Keratinocyte (primary cell): ENCODE results near the gene TPST2. TPM values are rescaled to one million over a fixed set of nuclear protein-coding genes. Genes with fewer than 3 reads are reported as not detected.
"Not testable (repeated sequence)": the region's sequence is repeated elsewhere in the genome, so short reads cannot be mapped to it uniquely, and the experiment has no call there.

ENCODE experiments used
- DNase-seq: peaks from one replicate; pipeline ENCODE4 v3.0.0-alpha.2; 2011; ENCODE audit warnings: low read depth, missing footprints, low spot score
- FAIRE-seq: peaks from 2 replicates; lab custom pipeline; 2011; peaks lifted over from hg19 to GRCh38; lab: Jason Lieb, UNC
- H2AFZ ChIP-seq: 2 replicates; pipeline ENCODE4 v1.6.0; 2012; ENCODE audit warnings: low read length, control low read depth, inconsistent platforms; ENCODE audit not compliant: control insufficient read depth
- H3K27ac ChIP-seq: 2 replicates; pipeline ENCODE4 v1.5.1; 2011; ENCODE audit warnings: low read length; ENCODE audit not compliant: control insufficient read depth, insufficient read depth
- H3K27me3 ChIP-seq: 3 replicates; pipeline ENCODE4 v1.6.0; 2011; ENCODE audit warnings: low read length; ENCODE audit not compliant: control insufficient read depth, insufficient read depth; ENCODE audit errors: extremely low read depth
- H3K36me3 ChIP-seq, 2 experiments: 2 replicates in 1 of 2; 3 replicates in 1 of 2; pipeline ENCODE4 v1.5.1; 2011; ENCODE audit warnings: low read length in 2 of 2, mild to moderate bottlenecking in 1 of 2; ENCODE audit not compliant: control insufficient read depth in 2 of 2, insufficient read depth in 2 of 2; ENCODE audit errors: extremely low read depth in 1 of 2
- H3K4me1 ChIP-seq: 3 replicates; pipeline ENCODE4 v1.5.1; 2011; ENCODE audit warnings: low read length; ENCODE audit not compliant: control insufficient read depth, insufficient read depth; ENCODE audit errors: extremely low read depth
- H3K4me2 ChIP-seq: 3 replicates; pipeline ENCODE4 v1.6.0; 2011; ENCODE audit warnings: low read depth, low read length; ENCODE audit not compliant: control insufficient read depth, insufficient read depth; ENCODE audit errors: extremely low read depth
- H3K4me3 ChIP-seq, 3 experiments: fragments of 200-600 bp in 1 of 3; sonication (generic) in 1 of 3; 2 replicates in 2 of 3; 3 replicates in 1 of 3; pipeline ENCODE4 v1.5.1; 2011 to 2016; ENCODE audit warnings: low read length in 3 of 3, mild to moderate bottlenecking in 3 of 3, control low read depth in 2 of 3, inconsistent platforms in 1 of 3, low read depth in 1 of 3, mixed read lengths in 1 of 3, mixed run types in 1 of 3, moderate library complexity in 1 of 3; ENCODE audit not compliant: control insufficient read depth in 2 of 3, insufficient read depth in 2 of 3; ENCODE audit errors: extremely low read depth in 1 of 3
- H3K79me2 ChIP-seq: 2 replicates; pipeline ENCODE4 v1.6.0; 2012; ENCODE audit warnings: low read length; ENCODE audit not compliant: control insufficient read depth, insufficient read depth
- H3K9ac ChIP-seq: 3 replicates; pipeline ENCODE4 v1.6.0; 2011; ENCODE audit warnings: low read length; ENCODE audit not compliant: control insufficient read depth, insufficient read depth; ENCODE audit errors: extremely low read depth
- H3K9me1 ChIP-seq: 3 replicates; pipeline ENCODE4 v1.6.0; 2011; ENCODE audit warnings: low read length; ENCODE audit not compliant: control insufficient read depth, insufficient read depth; ENCODE audit errors: extremely low read depth
- H3K9me3 ChIP-seq: 2 replicates; pipeline ENCODE4 v1.5.1; 2012; ENCODE audit warnings: low read depth, low read length; ENCODE audit not compliant: control insufficient read depth
- H4K20me1 ChIP-seq: 3 replicates; pipeline ENCODE4 v1.6.0; 2011; ENCODE audit warnings: low read length; ENCODE audit not compliant: control insufficient read depth, insufficient read depth; ENCODE audit errors: extremely low read depth
- CTCF ChIP-seq, 3 experiments: IDR thresholded peaks in 1 of 3; conservative IDR thresholded peaks in 1 of 3; optimal IDR thresholded peaks in 1 of 3; 2 replicates in 2 of 3; 3 replicates in 1 of 3; pipeline versions ENCODE3 to v1.5.1; 2011; ENCODE audit warnings: low read length in 3 of 3, mild to moderate bottlenecking in 3 of 3, moderate library complexity in 2 of 3, control low read depth in 1 of 3, inconsistent platforms in 1 of 3; ENCODE audit not compliant: insufficient read depth in 2 of 3; ENCODE audit errors: extremely low read depth in 1 of 3
- EZH2 ChIP-seq: IDR thresholded peaks from one replicate; pipeline ENCODE4 v1.6.1; 2012; ENCODE audit warnings: inconsistent platforms, mild to moderate bottlenecking, low read length, moderate library complexity
- dilution Hi-C: fragments of 300-500 bp; cut with MboI; formaldehyde crosslinking; loops from one replicate; pipeline ENCODE4 v1.7.0; 2020; ENCODE audit warnings: low sequenced_read_pairs; ENCODE audit not compliant: extremely low pct_ligation_motif_present
- polyA plus RNA-seq, 5 experiments: library from polyadenylated mRNA; depleted of rRNA in 3 of 5; stranded (reverse) in 3 of 5; stranded (forward) in 1 of 5; unstranded in 1 of 5; fragments of >200 nt; gene quantifications; 1 replicate in 1 of 5; 2 replicates in 3 of 5; 3 replicates in 1 of 5; pipeline versions ENCODE4 v1.2.1 to v1.2.3, GENCODE V29; 2011 to 2012; ENCODE audit warnings: missing spikeins in 2 of 5, low read depth in 1 of 5, low replicate concordance in 1 of 5

The TPST2 gene
- polyA plus RNA-seq, 1 donor (not counting 4 experiments of a cell fraction or from before 2014, with no cell fraction given), result 22.4 TPM

GRCh38 chr22:26615149-26615548, 25.2 kb upstream of the TPST2 start:
- Histone ChIP-seq H2AFZ (no peak overlapping the region), H3K9ac (no peak overlapping the region), H3K27me3 (peaks cover 13% of the 10 kb centered on the region), H3K4me2 (no peak overlapping the region), H3K4me1 (no peaks in the 10 kb centered on the region), H3K9me3 (no peaks in the 10 kb centered on the region), H3K9me1 (no peaks in the 10 kb centered on the region), H3K4me3 (no peak overlapping the region), H3K27ac (no peak overlapping the region), H3K79me2 (no peaks in the 10 kb centered on the region), H4K20me1 (no peaks in the 10 kb centered on the region), H3K36me3 (no peaks in the 10 kb centered on the region)
- TF ChIP-seq CTCF (optimal IDR thresholded peaks at IDR 0.05 in 1 of 3, IDR thresholded peaks at IDR 0.05 in 1 of 3, conservative IDR thresholded peaks at IDR 0.05 in 1 of 3; ENCODE audit: extremely low read depth in 1 of 3, insufficient read depth in 2 of 3, low read length in 3 of 3) (no peak), EZH2 (no peak)
- no peak for DNase-seq
- no peak for FAIRE-seq
- dilution Hi-C loops, result no loop called here

GRCh38 chr22:26614322-26614721, 24.4 kb upstream of the TPST2 start:
- peaks cover 13% of the 10 kb centered on the region for H3K27me3 ChIP-seq
- FAIRE-seq, result no peak

GRCh38 chr22:26613753-26614152, 23.8 kb upstream of the TPST2 start:
- H3K9me1 ChIP-seq, H3K4me1 ChIP-seq, H3K4me3 ChIP-seq, H3K4me2 ChIP-seq, DNase-seq, H3K9me3 ChIP-seq, dilution Hi-C loops, H4K20me1 ChIP-seq, H2AFZ ChIP-seq, H3K9ac ChIP-seq, H3K27ac ChIP-seq, FAIRE-seq, H3K36me3 ChIP-seq, H3K79me2 ChIP-seq: not testable (repeated sequence)
- H3K27me3 ChIP-seq, result peaks cover 16% of the 10 kb centered on the region

More at GRCh38 chr22:26614322-26614721, 24.4 kb upstream of the TPST2 start:
- Histone ChIP-seq H2AFZ (no peak overlapping the region), H3K4me1 (no peaks in the 10 kb centered on the region), H3K9ac (no peak overlapping the region), H4K20me1 (no peaks in the 10 kb centered on the region), H3K9me1 (no peaks in the 10 kb centered on the region), H3K4me2 (no peak overlapping the region), H3K79me2 (no peaks in the 10 kb centered on the region), H3K9me3 (no peaks in the 10 kb centered on the region), H3K36me3 (no peaks in the 10 kb centered on the region), H3K27ac (no peak overlapping the region), H3K4me3 (no peak overlapping the region)
- dilution Hi-C loops, result no loop called here
- TF ChIP-seq EZH2, result no peak
- TF ChIP-seq CTCF (optimal IDR thresholded peaks at IDR 0.05 in 1 of 3, IDR thresholded peaks at IDR 0.05 in 1 of 3, conservative IDR thresholded peaks at IDR 0.05 in 1 of 3; ENCODE audit: extremely low read depth in 1 of 3, insufficient read depth in 2 of 3, low read length in 3 of 3), result no peak
- no peak for DNase-seq
